Pancreas (tissue), 10 donors: ENCODE data around the gene FGD4. TPM values are rescaled to one million over a fixed set of nuclear protein-coding genes. Genes with fewer than 3 reads are reported as not detected.
A peak's percentile ranks its signal among the peaks of the same experiment; 100 is the strongest.

Experiments
- ATAC-seq, 4 donors: fragments of 200-7000 bp; cut with Tn5 transposase; one replicate each; pipeline versions ENCODE4 v1.8.0 to v1.9.1; 2020; ENCODE audit warnings: mild to moderate bottlenecking in 4 of 4, moderate library complexity in 4 of 4
- DNase-seq, 6 donors: peaks; one replicate each; pipeline ENCODE4 v3.0.0-alpha.2; 2020
- FAIRE-seq: peaks from 2 replicates; lab custom pipeline; 2012; peaks lifted over from hg19 to GRCh38; lab: Jason Lieb, UNC
- H3K27ac ChIP-seq, 4 donors: fragments of 200-600 bp; sonication (generic); 1 replicate in 3 of 4; 2 replicates in 1 of 4; pipeline versions ENCODE4 v1.5.0 to v1.8.0; 2020
- H3K27me3 ChIP-seq, 4 donors: fragments of 200-600 bp; one replicate each; pipeline ENCODE4 v1.8.0; 2021
- H3K36me3 ChIP-seq, 3 donors: fragments of 200-600 bp; sonication (generic) in 1 of 3; one replicate each; pipeline versions ENCODE4 v1.5.0 to v1.8.0; 2020 to 2021
- H3K4me1 ChIP-seq, 3 donors: fragments of 200-600 bp; one replicate each; pipeline ENCODE4 v1.8.0; 2021
- H3K4me3 ChIP-seq, 4 donors: fragments of 200-600 bp; sonication (generic) in 2 of 4; one replicate each; pipeline versions ENCODE4 v1.5.0 to v1.8.0; 2020 to 2021
- H3K9me3 ChIP-seq, 4 donors: fragments of 200-600 bp; one replicate each; pipeline ENCODE4 v1.8.0; 2021
- CTCF ChIP-seq, 4 donors: fragments of 200-600 bp; sonication (generic) in 3 of 4; IDR thresholded peaks; one replicate each; pipeline versions ENCODE4 v1.5.0 to v1.8.0; 2021; ENCODE audit warnings: antibody characterized with exemption in 4 of 4
- WGBS, 2 donors: extraction: QIAGEN DNeasy Blood & Tissue Kit; methylation state at CpG; one replicate each; pipeline ENCODE4 v1.1.7; 2013; 5-methylcytosine and 5-hydroxymethylcytosine counted together
- intact Hi-C, 3 donors: fragments of 100-400 bp; cut with DNase I; formaldehyde crosslinking; loops; one replicate each; pipeline versions ENCODE4 v1.11.1 to v1.14.2; 2022
- polyA plus RNA-seq, 2 donors: library from polyadenylated mRNA; stranded (reverse); fragments of 200-250 nt; gene quantifications; one replicate each; pipeline ENCODE4 v1.2.3, GENCODE V29; 2013
- total RNA-seq, 6 donors: library from RNA; stranded (reverse); fragmentation: NEBNext Ultra II Directional in 4 of 6; extraction: Animal tissue kit (Norgen Biotek cat#: 25700) in 4 of 6; gene quantifications; one replicate each; pipeline versions ENCODE4 v1.2.1 to v1.2.4, GENCODE V29; 2021 to 2023
- donor health status: healthy with polysubstance abuse.
- donor health status: DM: no; HTN: no; CAD: no; lungs with moderate emphysema.
- donor health status: DM: no; HTN: no; CAD: no.
- donor health status: control.
- donor health status: control.
- donor health status: Bipolar disorder and iron deficiency.
- donor health status: DM: yes; HTN: yes; CAD: no.
- donor health status: DM: no; HTN: no; CAD: no.
- donor health status: DM: no; HTN: no; CAD: no.
- donor health status: DM: yes; HTN: yes; CAD: no.

Gene FGD4
- total and polyA plus RNA-seq, 8 donors, result 3.6 to 26.5 (median 14.5) TPM

GRCh38 chr12:32496946-32497345 is 97.6 kb downstream of the FGD4 start:
- Histone ChIP-seq H3K9me3 (no peaks in the 10 kb centered on the region), H3K27ac (no peak overlapping the region), H3K4me3 (no peak overlapping the region), H3K36me3 (no peaks in the 10 kb centered on the region), H3K4me1 (peaks cover 8 to 18% (median 10%) of the 10 kb centered on the region in 3 donors), H3K27me3 (no peaks in the 10 kb centered on the region)
- DNase-seq (no peak), ATAC-seq (no peak), FAIRE-seq (no peak)
- intact Hi-C loops, result no loop called here
- no peak for TF ChIP-seq CTCF (IDR thresholded peaks at IDR 0.05)

- ATAC-seq (no peak), DNase-seq (no peak), FAIRE-seq (no peak)
- H3K36me3 ChIP-seq, result no peaks in the 10 kb centered on the region
- H3K4me1 ChIP-seq, result peaks cover 12 to 27% (median 19%) of the 10 kb centered on the region in 3 donors
- H3K27me3 ChIP-seq, result no peaks in the 10 kb centered on the region
- H3K27ac ChIP-seq, result no peak overlapping the region
- intact Hi-C loops, result no loop called here
- H3K4me3 ChIP-seq, result no peak overlapping the region
- H3K9me3 ChIP-seq, result no peaks in the 10 kb centered on the region
- no peak for TF ChIP-seq CTCF (IDR thresholded peaks at IDR 0.05)
- 75 to 79% methylated on average over 4 of the region's 4 CpGs for WGBS, 2 donors
Measured at GRCh38 chr12:32497864-32498263, 98.5 kb downstream of the FGD4 start.

GRCh38 chr12:32499048-32499447 is 99.7 kb downstream of the FGD4 start:
- Histone ChIP-seq H3K27me3 (no peaks in the 10 kb centered on the region), H3K36me3 (no peaks in the 10 kb centered on the region), H3K4me3 (no peak overlapping the region), H3K9me3 (no peaks in the 10 kb centered on the region), H3K27ac (peak overlapping the region in 2 of 4 donors; percentile 50 to 58), H3K4me1 (peaks cover 21 to 30% (median 28%) of the 10 kb centered on the region in 3 donors)
- no peak for TF ChIP-seq CTCF (IDR thresholded peaks at IDR 0.05)
- ATAC-seq (peak; percentile 27 to 64 (median 54)), DNase-seq (peak in 2 of 6 donors; percentile 30 to 66), FAIRE-seq (no peak)
- WGBS, 2 donors, result 35 to 37% methylated on average over 6 of the region's 6 CpGs
- intact Hi-C loops, result no loop called here

GRCh38 chr12:32501835-32502333 is 102.5 kb downstream of the FGD4 start:
- Histone ChIP-seq H3K4me3 (peak overlapping the region in 2 of 4 donors; percentile 2 to 13), H3K36me3 (no peaks in the 10 kb centered on the region), H3K9me3 (no peaks in the 10 kb centered on the region), H3K27ac (peak overlapping the region; percentile 6 to 76 (median 52)), H3K27me3 (no peaks in the 10 kb centered on the region), H3K4me1 (peaks cover 25 to 51% (median 28%) of the 10 kb centered on the region in 3 donors)
- DNase-seq (peak in 3 of 6 donors; percentile 46 to 51 (median 50)), FAIRE-seq (no peak), ATAC-seq (peak; percentile 78 to 82 (median 80))
- TF ChIP-seq CTCF (IDR thresholded peaks at IDR 0.05), result no peak
- WGBS, 2 donors, result 7 to 9% methylated on average over 6 of the region's 6 CpGs
- intact Hi-C loops, result no loop called here
